Activated CD8-positive, alpha-beta memory T cell treated with anti-CD3 and anti-CD28 coated beads for 36 hours (primary cell): ENCODE data around the gene MGAT5B. TPM values are rescaled to one million over a fixed set of nuclear protein-coding genes. Genes with fewer than 3 reads are reported as not detected.
"Not testable (repeated sequence)": the region's sequence is repeated elsewhere in the genome, so short reads cannot be mapped to it uniquely, and the experiment has no call there.

Experiments
- CTCF ChIA-PET: fragments of 350-600 bp; sonication (Branson Sonifier 250); formaldehyde crosslinking; loops from one replicate; lab custom pipeline; 2021; ENCODE audit warnings: antibody characterized with exemption; lab: Charles Lee
- POLR2A ChIA-PET: fragments of 350-600 bp; sonication (Branson Sonifier 250); formaldehyde crosslinking; loops from one replicate; lab custom pipeline; 2021; ENCODE audit warnings: antibody characterized with exemption; lab: Charles Lee
- total RNA-seq, 2 experiments: library from RNA; stranded (reverse); gene quantifications; one replicate each; pipeline ENCODE4 v1.2.3, GENCODE V29; 2021

Gene MGAT5B
- total RNA-seq, result under 1 TPM; 0.10 to 0.23 TPM

- ChIA-PET POLR2A (no interaction called here), CTCF (interaction anchor here (0.6 to 2.8 kb wide), 13 partner anchors 9 to 392 kb away, joined by 3 to 33 read pairs (median 3); no protein-coding TSS in a partner anchor)
Measured at GRCh38 chr17:76868176-76868668, at the start of gene MGAT5B. Gene MGAT5B (plus strand): TSS chr17:76868404. CDS start chr17:76869030, 626 bp downstream.

- POLR2A ChIA-PET, result no interaction called here
- CTCF ChIA-PET, result no interaction called here
Measured at GRCh38 chr17:76820039-76820438, 48.2 kb upstream of the MGAT5B start.

GRCh38 chr17:76820561-76820960, 47.6 kb upstream of the MGAT5B start:
- ChIA-PET CTCF (no interaction called here), POLR2A (no interaction called here)

GRCh38 chr17:76822184-76822778, 45.9 kb upstream of the MGAT5B start:
- POLR2A ChIA-PET, result no interaction called here
- CTCF ChIA-PET, result interaction anchor here (1.0 kb wide), 1 partner anchor 46 kb away, joined by 3 read pairs; the partner anchor contains the start of gene MGAT5B

GRCh38 chr17:76824093-76824492, 44.1 kb upstream of the MGAT5B start:
- CTCF ChIA-PET, result no interaction called here
- POLR2A ChIA-PET, result no interaction called here

- ChIA-PET POLR2A (no interaction called here), CTCF (interaction anchor here (1.2 kb wide), 1 partner anchor 10 kb away, joined by 4 read pairs; no protein-coding TSS in a partner anchor)
Measured at GRCh38 chr17:76826330-76827068, 41.7 kb upstream of the MGAT5B start.

- POLR2A ChIA-PET, result no interaction called here
- CTCF ChIA-PET, result no interaction called here
Measured at GRCh38 chr17:76827736-76828135, 40.5 kb upstream of the MGAT5B start.

GRCh38 chr17:76830987-76831715, 37.1 kb upstream of the MGAT5B start:
- CTCF ChIA-PET, result no interaction called here
- POLR2A ChIA-PET, result no interaction called here

- ChIA-PET POLR2A (no interaction called here), CTCF (no interaction called here)
Measured at GRCh38 chr17:76833034-76833644, 35.1 kb upstream of the MGAT5B start.

- CTCF ChIA-PET, result no interaction called here
- POLR2A ChIA-PET, result no interaction called here
Measured at GRCh38 chr17:76833747-76834146, 34.5 kb upstream of the MGAT5B start.

GRCh38 chr17:76834870-76835269, 33.3 kb upstream of the MGAT5B start:
- POLR2A ChIA-PET, result no interaction called here
- CTCF ChIA-PET, result no interaction called here

GRCh38 chr17:76840443-76840767, 27.8 kb upstream of the MGAT5B start:
- CTCF ChIA-PET, result interaction anchor here (0.6 kb wide), 1 partner anchor 13 kb away, joined by 5 read pairs; no protein-coding TSS in a partner anchor
- POLR2A ChIA-PET, result no interaction called here

GRCh38 chr17:76840884-76841775, 27.1 kb upstream of the MGAT5B start:
- ChIA-PET CTCF (interaction anchor here (0.6 kb wide), 1 partner anchor 12 kb away, joined by 5 read pairs; no protein-coding TSS in a partner anchor), POLR2A (no interaction called here)

- ChIA-PET POLR2A (no interaction called here), CTCF (no interaction called here)
Measured at GRCh38 chr17:76841776-76842405, 26.3 kb upstream of the MGAT5B start.

- CTCF ChIA-PET, POLR2A ChIA-PET: not testable (repeated sequence)
Measured at GRCh38 chr17:76843068-76843467, 25.1 kb upstream of the MGAT5B start.

- POLR2A ChIA-PET, result no interaction called here
- CTCF ChIA-PET, result no interaction called here
Measured at GRCh38 chr17:76843703-76844484, 24.3 kb upstream of the MGAT5B start.

- CTCF ChIA-PET, result no interaction called here
- POLR2A ChIA-PET, result no interaction called here
Measured at GRCh38 chr17:76844485-76844829, 23.7 kb upstream of the MGAT5B start.

GRCh38 chr17:76844846-76845245, 23.4 kb upstream of the MGAT5B start:
- CTCF ChIA-PET, result no interaction called here
- POLR2A ChIA-PET, result no interaction called here
